Natural killer cell (primary cell): ENCODE results near the gene CYP4F11. TPM values are rescaled to one million over a fixed set of nuclear protein-coding genes. Genes with fewer than 3 reads are reported as not detected.

Source experiments
- ATAC-seq, 3 donors: fragments of 150-1000 bp in 2 of 3; fragments of 200-7000 bp in 1 of 3; cut with Tn5 transposase; 1 replicate in 1 of 3; 2 replicates in 2 of 3; pipeline ENCODE4 v1.10.0; 2021; ENCODE audit warnings: mild to moderate bottlenecking in 2 of 3, moderate library complexity in 2 of 3
- DNase-seq, 2 donors: peaks; one replicate each; pipeline versions ENCODE4 v3.0.0 to v3.0.0-alpha.2; 2013 to 2021; ENCODE audit warnings: mixed read lengths in 1 of 2
- H3K27ac ChIP-seq: one replicate; pipeline ENCODE4 v1.5.1; 2013; ENCODE audit warnings: mild to moderate bottlenecking, low read length
- H3K27me3 ChIP-seq: one replicate; pipeline ENCODE4 v1.6.1; 2013; ENCODE audit warnings: low read length; ENCODE audit not compliant: control insufficient read depth, insufficient read depth
- H3K36me3 ChIP-seq: one replicate; pipeline ENCODE4 v1.6.1; 2013; ENCODE audit warnings: low read length; ENCODE audit not compliant: control insufficient read depth, insufficient read depth
- H3K4me1 ChIP-seq: one replicate; pipeline ENCODE4 v1.6.1; 2013; ENCODE audit warnings: low read length; ENCODE audit not compliant: control insufficient read depth, insufficient read depth
- H3K4me3 ChIP-seq: one replicate; pipeline ENCODE4 v1.5.1; 2013; ENCODE audit warnings: low read length
- H3K9me3 ChIP-seq: one replicate; pipeline ENCODE4 v1.6.1; 2013; ENCODE audit warnings: low read length; ENCODE audit not compliant: control insufficient read depth, insufficient read depth
- H3K27ac Mint-ChIP-seq, 2 donors: one replicate each; pipeline ENCODE4 v1.8.0; 2022; ENCODE audit warnings: mild to moderate bottlenecking in 2 of 2, mixed read lengths in 2 of 2, moderate library complexity in 1 of 2
- H3K27me3 Mint-ChIP-seq, 2 donors: one replicate each; pipeline ENCODE4 v1.8.0; 2022; ENCODE audit warnings: low read depth in 2 of 2, mixed read lengths in 2 of 2
- H3K36me3 Mint-ChIP-seq: one replicate; pipeline ENCODE4 v1.8.0; 2022; ENCODE audit warnings: mixed read lengths
- H3K4me1 Mint-ChIP-seq, 2 donors: one replicate each; pipeline ENCODE4 v1.8.0; 2022; ENCODE audit warnings: mixed read lengths in 2 of 2
- H3K4me3 Mint-ChIP-seq: one replicate; pipeline ENCODE4 v1.8.0; 2022; ENCODE audit warnings: mild to moderate bottlenecking, moderate library complexity, mixed read lengths
- H3K9me3 Mint-ChIP-seq, 2 donors: one replicate each; pipeline ENCODE4 v1.8.0; 2022; ENCODE audit warnings: mixed read lengths in 2 of 2
- CTCF ChIP-seq: fragments of 200-600 bp; IDR thresholded peaks from one replicate; pipeline ENCODE4 v1.8.0; 2022; ENCODE audit warnings: antibody characterized with exemption
- WGBS: methylation state at CpG from one replicate; pipeline ENCODE4 v1.1.7; 2013; ENCODE audit warnings: missing lambda C conversion rate; ENCODE audit not compliant: insufficient coverage; 5-methylcytosine and 5-hydroxymethylcytosine counted together
- intact Hi-C: fragments of 100-400 bp; cut with micrococcal nuclease; formaldehyde crosslinking; loops from one replicate; pipeline ENCODE4 v1.14.2; 2022
- total RNA-seq, 4 donors: library from RNA; stranded (reverse); fragments of 120-200 nt in 1 of 4; gene quantifications; one replicate each; pipeline versions ENCODE4 v1.2.3 to v1.2.4, GENCODE V29; 2013 to 2022

Gene CYP4F11
- total RNA-seq, 3 donors from 2014 or later (not counting 1 experiment from before 2014, with no cell fraction given) = not detected

- H3K9me3 ChIP-seq = no peaks in the 10 kb centered on the region
- H3K4me3 Mint-ChIP-seq = no peak overlapping the region
These were observed 69.5 kb downstream of the CYP4F11 start for GRCh38 chr19:15864824-15865223.

GRCh38 chr19:15863272-15863671 is 71.1 kb downstream of the CYP4F11 start:
- ATAC-seq (no peak), DNase-seq (no peak)

More at GRCh38 chr19:15864824-15865223, 69.5 kb downstream of the CYP4F11 start:
- ATAC-seq (no peak), DNase-seq (no peak)
- no peak overlapping the region for H3K4me3 ChIP-seq
- no peaks in the 10 kb centered on the region for H3K36me3 Mint-ChIP-seq
- 73% methylated on average over 5 of the region's 5 CpGs for WGBS
- H3K27ac Mint-ChIP-seq = no peak overlapping the region
- TF ChIP-seq CTCF = no peak
- no peaks in the 10 kb centered on the region for H3K27me3 ChIP-seq
- no peaks in the 10 kb centered on the region for H3K36me3 ChIP-seq
- H3K4me1 ChIP-seq = no peaks in the 10 kb centered on the region
- no peaks in the 10 kb centered on the region for H3K9me3 Mint-ChIP-seq
- H3K27ac ChIP-seq = no peak overlapping the region
- peaks cover 5 to 7% of the 10 kb centered on the region in 2 donors for H3K4me1 Mint-ChIP-seq
- intact Hi-C loops = no loop called here
- peaks cover 8 to 12% of the 10 kb centered on the region in 2 donors for H3K27me3 Mint-ChIP-seq

GRCh38 chr19:15862444-15862843 is 71.9 kb downstream of the CYP4F11 start:
- Histone ChIP-seq H3K9me3 (no peaks in the 10 kb centered on the region), H3K36me3 (no peaks in the 10 kb centered on the region), H3K27ac (no peak overlapping the region), H3K4me1 (no peaks in the 10 kb centered on the region), H3K4me3 (no peak overlapping the region), H3K27me3 (no peaks in the 10 kb centered on the region)
- H3K27me3 Mint-ChIP-seq = peaks cover 0 to 6% of the 10 kb centered on the region in 2 donors
- 53% methylated on average over 7 of the region's 7 CpGs for WGBS
- no peak overlapping the region for H3K27ac Mint-ChIP-seq
- DNase-seq (no peak), ATAC-seq (no peak)
- intact Hi-C loops = no loop called here
- H3K4me3 Mint-ChIP-seq = no peak overlapping the region
- no peaks in the 10 kb centered on the region for H3K36me3 Mint-ChIP-seq
- H3K9me3 Mint-ChIP-seq = no peaks in the 10 kb centered on the region
- no peaks in the 10 kb centered on the region for H3K4me1 Mint-ChIP-seq
- no peak for TF ChIP-seq CTCF

More at GRCh38 chr19:15863272-15863671, 71.1 kb downstream of the CYP4F11 start:
- H3K9me3 ChIP-seq = no peaks in the 10 kb centered on the region
- WGBS = 86% methylated on average over 8 of the region's 8 CpGs
- H3K36me3 ChIP-seq = no peaks in the 10 kb centered on the region
- H3K27me3 Mint-ChIP-seq = peaks cover 0 to 6% of the 10 kb centered on the region in 2 donors
- H3K27ac Mint-ChIP-seq = no peak overlapping the region
- H3K27ac ChIP-seq = no peak overlapping the region
- no peak overlapping the region for H3K4me3 ChIP-seq
- TF ChIP-seq CTCF = no peak
- H3K4me1 ChIP-seq = no peaks in the 10 kb centered on the region
- no peak overlapping the region for H3K4me3 Mint-ChIP-seq
- intact Hi-C loops = no loop called here
- no peaks in the 10 kb centered on the region for H3K9me3 Mint-ChIP-seq
- no peaks in the 10 kb centered on the region for H3K36me3 Mint-ChIP-seq
- H3K4me1 Mint-ChIP-seq = no peaks in the 10 kb centered on the region
- no peaks in the 10 kb centered on the region for H3K27me3 ChIP-seq

Other genes starting within 250 kb of the CYP4F11 start
- gene OR10H2, start 206.5 kb downstream of the CYP4F11 start, total RNA-seq = not detected
- not detected for gene OR10H3, start 196.5 kb downstream of the CYP4F11 start, total RNA-seq
- gene OR10H5, start 146.9 kb downstream of the CYP4F11 start, total RNA-seq = not detected
- under 1 TPM in 2 of 3 donors, not detected in 1; 0.08 to 0.12 TPM for gene OR10H1, start 118.9 kb downstream of the CYP4F11 start, total RNA-seq
- gene CYP4F2, start 36.5 kb downstream of the CYP4F11 start, total RNA-seq = under 1 TPM in 1 of 3 donors, not detected in 2; 0.75 TPM
- gene OR10H4, start 14.5 kb upstream of the CYP4F11 start, total RNA-seq = not detected
- gene TPM4, start 142.0 kb upstream of the CYP4F11 start, total RNA-seq = 100 to 1,000 TPM; 239 to 283 (median 266) TPM
- gene RAB8A, start 177.4 kb upstream of the CYP4F11 start, total RNA-seq = 100 to 1,000 TPM; 137 to 161 (median 149) TPM
- gene HSH2D, start 209.2 kb upstream of the CYP4F11 start, total RNA-seq = 100 to 1,000 TPM; 203 to 319 (median 278) TPM
- not detected for gene CIB3, start 239.0 kb upstream of the CYP4F11 start, total RNA-seq